HG03045 (cell line): Measurements from ENCODE around the gene CDCA7L.
"Not testable (repeated sequence)": the region's sequence is repeated elsewhere in the genome, so short reads cannot be mapped to it uniquely, and the experiment has no call there.

Experiments used
- ATAC-seq: cut with Tn5 transposase; IDR thresholded peaks from one replicate; pipeline ENCODE4 v1.9.1; 2021; ENCODE audit warnings: mild to moderate bottlenecking, moderate library complexity; ENCODE audit not compliant: unreplicated experiment

CDCA7L gene

DNA sequence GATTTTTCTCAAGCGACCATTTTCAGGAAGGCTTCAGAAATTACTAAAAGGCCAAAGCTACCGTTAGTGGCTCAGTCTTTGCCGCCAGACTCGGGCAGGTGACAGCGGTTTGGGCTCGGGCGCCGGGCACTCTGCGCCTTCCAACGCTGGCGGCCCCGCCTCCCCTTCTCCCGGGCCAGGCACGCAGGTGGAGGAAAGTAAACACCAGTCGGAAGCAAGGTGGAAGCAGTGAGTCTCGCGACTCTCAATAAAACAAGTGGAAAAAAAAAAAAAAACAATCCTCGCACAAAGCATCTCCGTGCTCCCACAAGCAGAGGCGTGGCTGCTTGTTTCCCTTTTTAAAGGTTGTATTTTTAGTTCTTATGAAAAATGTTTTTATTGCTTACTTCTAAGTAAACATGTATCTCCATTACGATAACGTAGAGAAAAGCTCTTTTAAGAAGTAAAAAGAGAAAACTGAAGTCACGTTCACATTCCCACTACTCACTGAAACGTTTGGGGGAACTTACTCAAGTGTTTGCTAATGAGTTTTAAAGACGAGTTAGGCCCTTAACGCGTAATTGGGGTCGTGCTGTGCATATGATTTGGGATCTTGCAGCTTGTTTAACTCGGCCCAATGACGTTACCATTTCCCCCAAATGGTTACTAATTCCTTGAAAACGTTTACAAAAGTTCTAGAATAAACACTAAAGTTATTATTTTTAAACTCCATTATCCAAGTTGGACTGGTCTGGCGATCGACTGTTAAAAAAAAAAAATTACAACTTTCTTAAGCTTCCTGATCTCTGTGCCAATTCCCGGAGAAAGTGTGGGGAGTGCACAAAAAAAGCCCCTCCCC, 864 bp downstream of the CDCA7L start:
- ATAC-seq: no peak

DNA sequence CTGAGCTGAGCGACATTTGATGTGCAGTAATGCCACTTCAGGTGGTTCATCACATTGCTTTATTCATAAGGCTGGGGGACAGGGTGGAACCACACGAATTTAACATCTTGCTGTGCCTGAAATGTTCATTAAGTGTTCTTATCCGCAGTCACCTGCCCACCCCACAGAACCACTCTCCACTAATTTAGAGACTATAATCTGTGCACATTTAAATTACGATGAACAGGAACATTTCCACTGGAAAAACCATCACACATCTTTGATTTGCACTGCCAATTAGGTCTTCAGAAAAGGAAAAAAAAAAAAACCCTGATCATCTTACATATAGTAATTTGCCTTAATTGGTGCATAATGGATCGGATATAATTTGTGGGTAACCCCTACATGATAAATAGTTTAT, 2.3 kb downstream of the CDCA7L start:
- ATAC-seq: no peak

DNA sequence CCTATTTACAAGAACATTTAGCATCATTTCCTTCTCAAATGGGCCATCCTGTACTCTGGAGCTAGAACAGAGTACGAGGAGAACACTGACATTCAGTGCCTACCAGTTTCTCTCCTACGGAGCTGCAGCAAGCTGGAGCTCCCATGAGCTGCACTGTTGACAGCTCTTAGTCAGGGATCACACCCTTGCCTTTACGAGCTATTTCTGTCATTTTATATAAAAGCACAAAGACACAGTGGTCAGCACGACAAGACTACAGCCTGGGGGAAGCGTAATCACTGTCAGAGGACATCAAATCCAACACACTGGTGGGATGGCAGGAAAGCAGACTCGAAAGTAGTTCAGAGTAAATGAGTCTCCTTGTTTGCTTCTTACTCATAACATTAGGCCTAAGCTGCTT, 2.7 kb downstream of the CDCA7L start:
- no peak for ATAC-seq

DNA sequence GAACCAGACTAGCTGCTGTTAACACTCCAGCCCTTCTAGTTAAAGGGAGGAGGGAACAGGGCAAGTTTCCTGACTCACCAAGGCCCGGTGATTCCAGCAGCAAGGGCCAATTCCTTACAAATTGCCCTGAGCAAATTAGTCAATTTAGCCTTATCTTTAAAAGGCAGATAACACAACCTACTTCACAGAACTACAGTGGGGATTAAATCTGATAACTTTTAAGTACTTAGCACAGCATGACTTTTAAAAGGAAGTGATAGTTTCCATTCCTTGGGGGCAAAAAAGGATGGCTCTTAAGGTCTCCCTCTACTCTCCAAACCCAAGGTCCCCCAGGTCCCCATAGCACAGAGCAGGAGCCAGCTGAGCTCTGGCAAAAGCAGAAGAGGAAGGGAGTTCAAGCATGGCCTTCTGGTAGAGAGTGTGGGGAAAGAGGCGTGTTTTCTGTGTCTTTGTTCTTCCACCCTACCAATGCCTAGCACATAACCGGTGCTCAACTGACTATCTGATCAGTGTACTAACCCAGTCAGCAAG, 4.0 kb downstream of the CDCA7L start:
- ATAC-seq: no peak

DNA sequence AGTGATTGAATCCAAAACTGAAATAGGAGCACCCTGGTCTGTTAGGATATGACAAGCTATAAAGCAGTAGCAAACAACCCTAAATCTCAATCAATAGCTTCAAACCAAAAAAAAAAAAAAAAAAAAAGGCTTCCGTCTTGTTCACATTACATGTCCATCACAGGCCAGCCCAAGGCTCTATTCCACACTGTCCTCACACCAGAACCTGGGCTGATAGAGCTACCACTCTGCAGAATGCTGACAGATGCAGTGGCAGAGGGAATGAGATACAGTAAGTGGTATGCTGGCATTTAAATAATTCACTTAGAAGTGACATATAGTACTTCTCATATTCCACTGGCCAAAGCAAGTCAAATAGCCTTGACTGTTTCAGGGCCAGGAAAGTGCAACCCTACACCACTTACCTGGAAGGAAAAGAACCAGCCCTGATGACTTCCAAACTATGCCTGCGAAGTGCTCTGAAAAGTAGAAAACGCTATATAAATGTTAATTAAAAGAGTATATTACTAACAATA, 5.8 kb downstream of the CDCA7L start:
- ATAC-seq: no peak

DNA sequence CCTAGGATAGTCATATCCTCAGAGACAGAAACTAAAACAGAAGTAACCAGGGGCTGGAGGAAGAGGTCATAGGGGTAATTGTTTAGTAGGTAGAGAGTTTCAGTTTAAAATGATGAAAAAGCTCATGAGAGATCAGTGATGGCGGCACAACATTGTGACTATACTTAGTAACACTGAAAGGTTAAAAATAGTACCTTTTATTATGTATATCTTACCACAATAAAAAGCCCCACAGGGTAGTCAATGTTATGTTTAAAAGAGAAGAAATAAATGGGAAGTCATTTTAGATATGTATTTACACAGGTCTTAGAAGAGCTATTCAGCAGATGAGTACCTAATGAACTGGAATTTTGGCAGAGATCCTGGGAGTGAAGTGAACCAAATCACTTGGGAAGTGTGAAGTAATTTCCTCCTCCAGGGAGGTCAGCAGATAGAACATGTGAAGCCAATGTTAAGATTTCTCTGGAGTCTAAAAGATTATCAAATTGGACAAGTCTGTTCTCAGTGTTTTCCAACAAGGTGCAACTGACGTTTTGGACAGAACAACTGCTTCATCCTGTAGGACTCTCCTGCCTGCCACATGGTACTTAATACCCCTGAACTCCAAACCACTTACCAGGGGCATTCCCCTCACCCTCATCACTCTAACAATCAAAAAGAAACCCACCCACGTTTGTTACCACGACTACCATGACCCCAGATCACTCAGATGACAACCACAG, 6.4 kb downstream of the CDCA7L start:
- peak; percentile 86 for ATAC-seq

DNA sequence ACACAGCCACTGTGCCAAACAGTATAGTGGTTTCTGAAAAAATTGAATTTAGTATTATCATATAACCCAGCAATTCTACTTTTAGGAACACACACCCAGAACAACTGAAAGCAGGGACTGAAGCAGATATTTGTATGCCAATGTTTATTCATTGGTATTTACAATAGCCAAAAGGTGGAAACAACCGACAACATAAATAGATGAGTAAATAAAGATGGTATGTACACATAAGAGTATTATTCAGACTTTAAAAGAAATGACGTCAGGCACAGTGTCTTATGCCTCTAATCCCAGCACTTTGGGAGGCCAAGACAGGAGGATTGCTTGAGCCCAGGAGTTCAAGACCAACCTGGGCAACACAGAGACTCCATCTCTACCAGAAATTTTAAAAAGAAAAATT, 7.2 kb downstream of the CDCA7L start:
- ATAC-seq: no peak

DNA sequence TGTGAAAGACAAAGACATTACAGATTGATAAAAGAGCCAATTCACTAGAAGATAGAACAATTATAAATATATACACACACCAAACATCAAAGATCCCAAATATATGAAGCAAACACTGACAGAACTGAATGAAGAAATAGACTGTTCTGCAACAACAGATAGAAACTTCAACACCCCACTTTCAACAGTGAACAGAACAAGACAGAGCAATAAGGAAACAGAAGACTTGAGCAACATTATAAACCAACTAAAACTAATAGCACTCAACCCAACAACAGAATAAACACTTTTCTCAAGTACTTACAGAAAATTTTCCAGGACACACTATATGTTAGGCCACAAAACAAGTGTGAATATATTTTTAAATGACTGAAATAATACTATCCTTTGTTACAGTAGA, 10.9 kb downstream of the CDCA7L start:
- no peak for ATAC-seq

DNA sequence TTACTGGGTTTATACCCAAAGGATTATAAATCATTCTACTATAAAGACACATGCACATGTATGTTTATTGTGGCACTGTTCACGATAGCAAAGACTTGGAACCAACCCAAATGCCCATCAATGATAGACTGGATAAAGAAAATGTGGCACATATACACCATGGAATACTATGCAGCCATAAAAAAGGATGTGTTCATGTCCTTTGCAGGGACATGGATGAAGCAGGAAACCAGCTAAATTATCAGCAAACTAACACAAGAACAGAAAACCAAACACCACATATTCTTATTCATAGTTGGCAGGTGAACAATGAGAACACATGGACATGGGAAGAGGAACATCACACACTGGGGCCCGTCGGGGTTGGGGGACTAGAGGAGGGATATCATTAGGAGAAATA, 12.4 kb downstream of the CDCA7L start:
- ATAC-seq: not testable (repeated sequence)

DNA sequence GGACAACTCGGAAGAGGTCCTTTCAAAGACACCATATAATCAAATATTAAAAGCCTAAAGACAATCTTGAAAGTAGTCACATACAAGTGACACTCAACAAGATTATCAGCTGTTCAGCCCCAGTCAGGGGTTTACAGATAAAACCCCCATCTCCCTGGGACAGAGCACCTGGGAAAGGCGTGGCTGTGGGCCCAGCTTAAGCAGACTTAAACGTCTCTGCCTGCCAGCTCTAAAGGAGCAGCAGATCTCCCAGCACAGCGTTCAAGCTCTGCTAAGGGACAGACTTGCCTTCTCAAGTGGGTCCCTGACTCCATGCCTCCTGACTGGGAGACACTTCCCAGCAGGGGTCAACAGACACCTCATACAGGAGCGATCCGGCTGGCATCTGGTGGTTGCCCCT, 18.0 kb downstream of the CDCA7L start:
- ATAC-seq: no peak

DNA sequence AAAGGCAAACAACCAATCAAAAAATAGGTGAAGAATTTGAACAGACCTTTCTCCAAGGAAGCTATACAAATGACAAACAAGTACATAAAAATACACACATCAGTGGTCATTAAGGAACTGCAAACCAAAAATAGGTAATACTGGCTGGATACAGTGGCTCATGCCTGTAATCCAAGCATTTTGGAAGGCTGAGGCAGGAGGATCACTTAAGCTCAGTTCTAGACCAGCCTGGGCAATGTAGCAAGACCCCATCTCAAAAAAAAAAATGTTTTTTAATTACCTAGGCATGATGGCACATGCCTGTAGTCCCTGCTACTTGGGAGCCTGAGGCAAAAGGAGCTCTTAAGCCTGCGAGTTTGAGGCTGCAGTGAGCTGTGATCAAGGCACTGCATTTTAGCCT, 19.3 kb downstream of the CDCA7L start:
- no peak for ATAC-seq

DNA sequence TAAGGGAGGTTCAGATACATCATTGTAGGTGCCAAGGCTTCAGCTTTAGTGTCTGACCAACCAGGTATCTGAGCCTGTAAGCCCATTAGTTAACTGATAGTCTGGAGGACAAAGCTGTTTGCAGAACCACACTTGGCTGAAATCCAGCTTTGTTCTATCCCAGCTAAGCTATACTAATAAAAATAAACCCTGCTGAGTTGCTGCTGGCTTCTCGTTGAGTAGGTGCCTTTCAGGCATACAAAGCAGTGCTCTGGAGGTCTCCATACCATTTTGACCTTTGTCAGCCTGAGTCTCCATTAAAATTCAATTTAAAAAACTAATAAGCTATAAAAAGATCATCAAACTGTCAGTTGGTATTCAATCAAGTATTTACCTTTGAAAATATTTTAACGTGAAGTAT, 22.0 kb downstream of the CDCA7L start:
- no peak for ATAC-seq

DNA sequence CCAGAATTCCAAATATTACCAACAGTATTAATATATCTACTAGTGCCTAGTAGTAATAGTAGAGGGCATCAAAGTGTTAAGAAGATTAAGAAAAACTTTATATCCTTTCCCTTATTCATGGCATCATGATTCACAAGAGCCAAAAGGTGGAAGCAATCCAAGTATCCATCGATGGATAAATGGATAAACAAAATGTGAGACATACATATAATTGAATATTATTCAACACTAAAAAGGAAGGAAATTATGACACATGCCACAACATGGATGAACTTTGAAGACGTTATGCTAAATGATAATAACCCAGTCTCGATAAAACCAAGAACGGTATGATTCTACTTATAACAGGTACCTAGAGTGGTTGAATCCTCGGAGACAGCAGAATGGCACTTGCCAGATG, 23.1 kb downstream of the CDCA7L start:
- no peak for ATAC-seq

DNA sequence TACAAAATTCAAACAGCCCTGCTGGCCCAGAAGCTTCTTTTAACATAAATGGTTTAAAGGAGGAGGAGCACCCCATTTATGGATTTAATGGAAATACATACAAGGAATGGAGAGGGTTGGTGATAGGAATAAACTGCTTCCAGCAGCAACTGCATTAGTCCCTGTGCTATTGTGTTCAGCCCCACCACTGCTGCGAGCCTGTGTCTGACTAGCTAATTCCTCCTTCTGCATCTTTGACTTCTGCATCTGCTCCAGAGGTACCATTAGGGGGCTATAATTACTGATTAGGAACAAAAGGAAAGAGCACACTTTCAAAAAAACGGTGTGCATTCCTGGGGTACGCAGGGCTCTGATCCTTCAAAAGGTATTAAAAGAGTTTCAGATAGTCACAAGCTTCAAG, 24.8 kb downstream of the CDCA7L start:
- ATAC-seq: no peak

DNA sequence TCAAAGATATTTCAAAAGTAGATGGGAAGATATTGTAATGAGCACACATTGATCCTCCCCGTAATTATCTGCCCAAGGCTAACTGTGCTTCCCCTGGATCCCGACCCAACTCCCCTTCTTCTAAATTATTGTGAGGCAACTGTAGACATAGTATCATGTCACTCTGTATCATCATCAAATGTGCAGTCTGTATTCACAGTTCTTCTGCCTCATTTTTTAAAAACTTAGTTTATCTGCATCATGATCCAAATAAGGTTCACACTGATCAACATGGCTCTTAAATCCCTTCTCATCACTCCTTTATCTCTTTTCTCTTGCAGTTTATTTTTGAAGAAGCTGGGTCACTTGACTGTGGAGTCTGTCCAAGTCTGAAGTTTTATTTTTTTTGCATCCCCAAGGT, 27.5 kb downstream of the CDCA7L start:
- ATAC-seq: no peak

DNA sequence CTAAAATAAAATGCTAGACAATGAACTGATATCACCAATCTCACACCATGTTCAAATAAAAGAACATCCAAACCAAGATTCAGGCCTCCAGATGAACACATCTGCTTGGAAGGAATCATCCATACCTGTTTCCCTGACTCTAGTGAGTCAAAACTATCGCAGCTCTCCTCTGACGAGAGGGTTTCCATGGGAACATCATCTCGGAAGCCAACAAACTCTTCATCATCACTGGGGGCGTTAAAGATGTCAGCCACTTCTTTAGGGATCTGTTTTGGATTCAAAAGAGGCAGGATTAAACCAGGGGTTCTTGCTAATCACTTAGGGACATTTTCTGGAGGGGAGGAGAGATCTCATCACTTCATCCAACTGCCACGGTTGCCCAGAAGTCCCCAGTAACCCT, 29.1 kb downstream of the CDCA7L start:
- no peak for ATAC-seq

DNA sequence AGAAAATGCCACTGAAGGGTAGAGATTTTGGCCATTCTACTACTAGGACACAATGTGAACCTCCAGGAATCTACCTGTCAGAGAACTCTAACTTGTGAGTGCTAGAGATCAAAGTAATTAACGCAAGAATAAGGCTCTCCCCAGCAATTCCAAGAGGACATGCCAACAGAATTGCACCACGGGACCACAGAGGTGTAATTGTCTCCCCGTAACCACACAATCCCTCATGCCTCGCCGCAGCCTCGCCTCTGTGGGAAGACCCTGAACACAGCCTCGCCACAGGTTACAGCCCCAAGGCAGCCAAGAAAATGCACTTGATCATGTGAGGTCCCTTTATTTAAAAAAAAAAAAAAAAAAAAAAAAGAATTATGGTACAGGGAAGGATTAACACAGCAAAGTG, 29.5 kb downstream of the CDCA7L start:
- no peak for ATAC-seq

DNA sequence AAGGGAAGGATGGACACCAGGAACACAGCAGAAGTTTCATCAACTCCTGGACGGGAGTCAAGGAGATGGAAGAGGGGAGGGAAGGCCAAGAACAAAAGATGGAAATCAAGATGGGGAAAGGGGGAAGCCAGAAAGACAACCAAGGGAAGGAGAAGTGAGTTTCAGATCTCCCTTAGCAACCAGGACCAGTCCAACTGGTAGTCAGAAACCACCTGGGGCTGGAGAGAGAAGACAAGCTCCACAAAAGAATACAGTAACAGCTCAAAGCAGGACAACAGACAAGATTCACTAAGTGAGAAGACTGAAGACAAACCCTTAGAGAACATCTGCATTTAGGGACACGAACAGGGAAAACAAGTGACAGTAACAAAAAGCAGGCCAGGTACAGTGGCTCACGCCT, 30.6 kb downstream of the CDCA7L start:
- no peak for ATAC-seq

DNA sequence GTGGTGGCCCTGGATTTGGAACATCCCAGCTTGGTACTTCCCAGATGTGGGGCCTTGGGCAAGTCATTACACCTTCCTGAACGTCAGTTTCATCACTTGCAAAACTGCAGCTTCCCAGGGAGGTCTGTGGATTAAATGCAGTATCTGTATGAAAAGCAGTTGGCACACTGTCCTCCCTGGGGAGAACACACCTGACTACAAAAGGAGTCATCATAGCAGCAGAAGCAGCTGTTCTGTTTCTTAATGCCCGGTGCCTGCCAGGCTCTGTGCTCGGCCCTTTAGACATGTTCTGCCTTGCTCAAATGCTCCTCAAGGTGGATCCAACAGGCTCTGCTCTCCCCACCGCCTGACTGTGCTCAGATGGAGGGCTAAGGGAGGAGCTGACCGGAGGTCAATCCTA, 31.0 kb downstream of the CDCA7L start:
- no peak for ATAC-seq

DNA sequence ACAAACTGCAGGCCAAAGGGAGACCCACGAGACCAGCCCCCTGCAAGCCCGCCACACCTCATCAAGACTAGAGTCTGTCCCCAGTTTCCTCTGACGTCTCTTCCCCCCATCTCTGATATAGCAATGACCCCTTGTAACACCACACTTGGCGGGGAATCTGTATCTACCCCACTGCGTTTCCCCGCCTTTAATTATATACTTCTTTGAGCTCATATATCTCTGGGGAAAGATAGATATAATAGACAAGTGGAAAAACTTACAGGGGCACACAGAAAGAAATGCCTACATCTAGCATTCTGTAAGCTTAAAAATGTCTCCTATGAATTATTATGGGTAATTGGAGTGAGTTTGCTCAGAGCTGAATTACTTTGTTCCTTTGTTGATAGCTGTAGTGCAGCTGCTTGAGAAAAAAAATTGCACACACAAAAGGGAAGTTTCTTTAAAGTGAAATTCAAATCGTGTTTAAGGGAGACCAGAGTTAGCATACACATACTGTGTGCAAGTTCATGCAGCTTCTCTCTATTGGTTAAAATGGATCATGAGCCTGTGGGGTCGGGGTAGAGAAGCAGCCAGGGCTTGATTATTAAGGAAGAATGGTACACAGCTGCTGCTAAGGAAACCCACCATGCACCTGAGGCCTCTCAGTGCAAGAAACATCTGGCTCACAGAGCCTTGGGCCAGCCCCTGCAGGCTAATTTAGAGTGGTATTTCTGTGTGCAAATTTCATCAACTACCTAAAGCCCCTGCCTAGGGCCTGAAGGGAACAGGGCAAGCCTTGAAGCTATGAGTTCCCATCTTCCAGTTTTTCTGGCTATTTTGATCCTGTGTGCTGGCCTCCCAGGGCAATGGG, 32.5 kb downstream of the CDCA7L start:
- ATAC-seq: no peak

DNA sequence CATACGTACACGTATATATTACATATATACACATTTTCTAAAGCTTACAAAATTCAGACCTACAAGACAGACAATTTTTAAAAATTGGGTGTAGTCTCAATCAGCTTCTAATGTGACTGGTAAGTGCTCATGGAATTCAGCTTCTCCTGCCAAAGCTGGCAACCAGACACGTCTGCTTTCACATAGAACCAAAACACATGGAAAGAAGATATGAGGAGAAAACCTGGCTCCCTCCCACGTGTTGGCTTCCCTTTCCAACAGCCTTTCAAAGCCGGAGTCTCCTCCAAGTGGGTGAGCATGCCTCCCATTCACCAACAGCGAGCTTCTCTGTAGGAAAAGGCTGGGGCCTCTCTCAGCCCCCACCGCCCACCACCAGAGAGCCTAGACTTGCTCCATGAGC, 33.4 kb downstream of the CDCA7L start:
- ATAC-seq: no peak
